Measurements from ENCODE around the gene GPR39. TPM values are rescaled to one million over a fixed set of nuclear protein-coding genes. Genes with fewer than 3 reads are reported as not detected.

GPR39 gene
- polyA plus RNA-seq, 2 of the 4 experiments (the other 2 are of a cell fraction), result 11.3 to 11.8 TPM

DNA sequence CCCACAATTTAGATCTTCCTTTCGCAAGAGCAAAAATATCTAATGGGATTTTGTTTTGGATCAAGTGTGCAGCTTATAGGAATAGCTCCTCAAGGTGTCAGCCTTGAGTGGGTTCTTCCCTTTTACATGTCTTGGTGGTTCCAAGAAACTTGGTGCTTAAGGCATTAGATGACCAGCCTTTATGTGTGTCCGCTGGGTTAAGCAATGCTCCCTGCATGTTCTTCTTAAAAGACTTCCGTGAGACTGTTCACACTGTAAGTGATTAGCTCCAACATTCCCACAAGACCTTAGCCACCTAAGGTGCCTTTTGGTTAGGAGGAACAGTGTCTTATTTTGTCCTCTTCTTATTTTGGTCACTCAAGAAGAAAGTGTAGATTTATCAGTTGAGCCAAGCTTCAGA lies 44.3 kb upstream of the GPR39 start:
- Histone ChIP-seq H3K4me2 (no peak overlapping the region), H3K4me3 (no peak overlapping the region), H3K9me3 (0 out of 3 replicates have a peak, but pooled peaks cover 4% of the 10 kb centered on the region), H3K27ac (no peak overlapping the region), H3K4me1 (no peaks in the 10 kb centered on the region)
- TF ChIP-seq JUN (IDR thresholded peaks at IDR 0.05) (no peak), POLR2AphosphoS2 (conservative IDR thresholded peaks at IDR 0.05; ENCODE audit: low read length) (no peak), FOXS1 (CRISPR knock-in tag; IDR thresholded peaks at IDR 0.05) (no peak), MYC (IDR thresholded peaks at IDR 0.05; ENCODE audit: borderline replicate concordance, low read length) (no peak), ESRRA (IDR thresholded peaks at IDR 0.05; ENCODE audit: borderline replicate concordance, low read length) (no peak), POLR2A (IDR thresholded peaks at IDR 0.05; ENCODE audit: low read length) (no peak), GATA3 (IDR thresholded peaks at IDR 0.05; ENCODE audit: borderline replicate concordance) (no peak), CHD4 (IDR thresholded peaks at IDR 0.05; ENCODE audit: borderline replicate concordance) (no peak), BHLHE40 (IDR thresholded peaks at IDR 0.05; ENCODE audit: low read depth, low read length) (no peak), NPAS2 (CRISPR knock-in tag; IDR thresholded peaks at IDR 0.05; ENCODE audit: borderline replicate concordance) (no peak), PHF8 (IDR thresholded peaks at IDR 0.05; ENCODE audit: borderline replicate concordance, low read depth) (no peak)
- TF ChIP-seq, protein P1, sequence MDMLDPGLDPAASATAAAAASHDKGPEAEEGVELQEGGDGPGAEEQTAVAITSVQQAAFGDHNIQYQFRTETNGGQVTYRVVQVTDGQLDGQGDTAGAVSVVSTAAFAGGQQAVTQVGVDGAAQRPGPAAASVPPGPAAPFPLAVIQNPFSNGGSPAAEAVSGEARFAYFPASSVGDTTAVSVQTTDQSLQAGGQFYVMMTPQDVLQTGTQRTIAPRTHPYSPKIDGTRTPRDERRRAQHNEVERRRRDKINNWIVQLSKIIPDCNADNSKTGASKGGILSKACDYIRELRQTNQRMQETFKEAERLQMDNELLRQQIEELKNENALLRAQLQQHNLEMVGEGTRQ (IDR thresholded peaks at IDR 0.05), result no peak
- TF ChIP-seq, protein P2, sequence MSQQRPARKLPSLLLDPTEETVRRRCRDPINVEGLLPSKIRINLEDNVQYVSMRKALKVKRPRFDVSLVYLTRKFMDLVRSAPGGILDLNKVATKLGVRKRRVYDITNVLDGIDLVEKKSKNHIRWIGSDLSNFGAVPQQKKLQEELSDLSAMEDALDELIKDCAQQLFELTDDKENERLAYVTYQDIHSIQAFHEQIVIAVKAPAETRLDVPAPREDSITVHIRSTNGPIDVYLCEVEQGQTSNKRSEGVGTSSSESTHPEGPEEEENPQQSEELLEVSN (IDR thresholded peaks at IDR 0.05; ENCODE audit: borderline replicate concordance, low read depth), result no peak
- WGBS (ENCODE audit: missing lambda C conversion rate), result 90% methylated on average over 3 of the region's 3 CpGs
- CTCF ChIA-PET, result interaction anchor here (0.5 kb wide), 1 partner anchor 1514 kb away, joined by 3 read pairs; no protein-coding TSS in a partner anchor
- peak in 1 of 2 experiments; percentile 5 for DNase-seq (ENCODE audit: low read depth in 1 of 2, low spot score in 1 of 2)
- FAIRE-seq, result no peak
- ATAC-seq, result no peak
- POLR2A ChIA-PET, result no interaction called here

DNA sequence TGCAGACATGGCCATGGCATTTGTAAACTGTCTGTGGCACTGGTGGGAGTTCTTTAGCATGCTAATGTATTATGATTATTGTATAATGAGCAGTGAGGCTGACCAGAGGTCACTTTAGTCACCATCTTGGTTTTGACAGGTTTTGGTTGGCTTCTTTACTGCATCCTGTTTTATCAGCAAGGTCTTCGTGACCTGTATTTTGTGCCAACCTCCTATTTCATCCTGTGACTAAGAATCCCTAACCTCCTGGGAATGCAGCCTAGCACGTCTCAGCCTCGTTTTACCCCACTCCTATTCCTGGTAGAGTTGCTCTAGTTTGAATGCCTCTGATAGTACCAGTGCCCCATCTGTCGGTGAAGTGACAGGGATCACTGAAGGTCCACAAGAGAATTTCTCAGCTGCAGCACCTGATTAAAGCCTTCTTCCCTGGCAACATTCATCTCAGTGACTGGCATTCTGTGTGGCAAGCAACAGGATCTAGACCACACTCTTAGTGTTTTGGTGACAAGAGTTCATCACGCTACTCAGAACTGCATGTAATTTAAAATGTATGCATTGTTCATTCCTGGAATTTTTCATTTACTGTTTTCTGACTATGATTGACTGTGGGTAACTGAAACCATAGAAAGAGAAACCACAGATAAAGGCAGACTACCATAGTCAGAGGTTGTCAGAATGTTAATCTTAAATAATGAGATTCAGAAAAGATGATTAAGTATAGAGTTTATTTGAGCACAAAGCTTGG lies 43.0 kb upstream of the GPR39 start:
- FAIRE-seq, result no peak
- ChIA-PET POLR2A (no interaction called here), CTCF (no interaction called here)
- H3K4me3 ChIP-seq, result no peak overlapping the region
- ATAC-seq, result no peak
- no peak for TF ChIP-seq CEBPB (IDR thresholded peaks at IDR 0.05)
- no peak for TF ChIP-seq TFCP2L1 (CRISPR knock-in tag; IDR thresholded peaks at IDR 0.05)
- TF ChIP-seq JUNB (IDR thresholded peaks at IDR 0.05), result no peak
- TF ChIP-seq RAD21 (conservative IDR thresholded peaks at IDR 0.05 in 1 of 2, IDR thresholded peaks at IDR 0.05 in 1 of 2), result no peak
- no peak for TF ChIP-seq ELK1 (IDR thresholded peaks at IDR 0.05; ENCODE audit: low read depth, low read length)
- TF ChIP-seq POLR2A (IDR thresholded peaks at IDR 0.05; ENCODE audit: low read length), result no peak
- TF ChIP-seq, protein P3, sequence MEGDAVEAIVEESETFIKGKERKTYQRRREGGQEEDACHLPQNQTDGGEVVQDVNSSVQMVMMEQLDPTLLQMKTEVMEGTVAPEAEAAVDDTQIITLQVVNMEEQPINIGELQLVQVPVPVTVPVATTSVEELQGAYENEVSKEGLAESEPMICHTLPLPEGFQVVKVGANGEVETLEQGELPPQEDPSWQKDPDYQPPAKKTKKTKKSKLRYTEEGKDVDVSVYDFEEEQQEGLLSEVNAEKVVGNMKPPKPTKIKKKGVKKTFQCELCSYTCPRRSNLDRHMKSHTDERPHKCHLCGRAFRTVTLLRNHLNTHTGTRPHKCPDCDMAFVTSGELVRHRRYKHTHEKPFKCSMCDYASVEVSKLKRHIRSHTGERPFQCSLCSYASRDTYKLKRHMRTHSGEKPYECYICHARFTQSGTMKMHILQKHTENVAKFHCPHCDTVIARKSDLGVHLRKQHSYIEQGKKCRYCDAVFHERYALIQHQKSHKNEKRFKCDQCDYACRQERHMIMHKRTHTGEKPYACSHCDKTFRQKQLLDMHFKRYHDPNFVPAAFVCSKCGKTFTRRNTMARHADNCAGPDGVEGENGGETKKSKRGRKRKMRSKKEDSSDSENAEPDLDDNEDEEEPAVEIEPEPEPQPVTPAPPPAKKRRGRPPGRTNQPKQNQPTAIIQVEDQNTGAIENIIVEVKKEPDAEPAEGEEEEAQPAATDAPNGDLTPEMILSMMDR (IDR thresholded peaks at IDR 0.05), result no peak
- no peak for TF ChIP-seq SMC3 (IDR thresholded peaks at IDR 0.05)
- no peak for TF ChIP-seq HOXA7 (CRISPR knock-in tag; IDR thresholded peaks at IDR 0.05)
- no peak for TF ChIP-seq ZNF302 (CRISPR knock-in tag; IDR thresholded peaks at IDR 0.05)
- no peak for TF ChIP-seq EHF (CRISPR knock-in tag; IDR thresholded peaks at IDR 0.05)
- no peak for TF ChIP-seq MAZ (IDR thresholded peaks at IDR 0.05; ENCODE audit: borderline replicate concordance, low read depth, low read length)
- no peak for TF ChIP-seq ESRRA (IDR thresholded peaks at IDR 0.05; ENCODE audit: borderline replicate concordance, low read length)
- no peak for TF ChIP-seq PHF8 (IDR thresholded peaks at IDR 0.05; ENCODE audit: borderline replicate concordance, low read depth)
- no peak for TF ChIP-seq BCL3 (IDR thresholded peaks at IDR 0.05)
- WGBS (ENCODE audit: missing lambda C conversion rate), result 51% methylated on average over 5 of the region's 5 CpGs
- no peaks in the 10 kb centered on the region for H3K4me1 ChIP-seq
- 0 out of 3 replicates have a peak, but pooled peaks cover 4% of the 10 kb centered on the region for H3K9me3 ChIP-seq
- H3K4me2 ChIP-seq, result no peak overlapping the region
- no peak for DNase-seq (ENCODE audit: low read depth in 1 of 2, low spot score in 1 of 2)
- no peak overlapping the region for H3K27ac ChIP-seq

Measured in A549 (cell line).